Natural killer cell (primary cell): Measurements from ENCODE around the gene ABCA2. TPM values are rescaled to one million over a fixed set of nuclear protein-coding genes. Genes with fewer than 3 reads are reported as not detected.

ENCODE experiments used
- ATAC-seq, 3 donors: fragments of 150-1000 bp in 2 of 3; fragments of 200-7000 bp in 1 of 3; cut with Tn5 transposase; 1 replicate in 1 of 3; 2 replicates in 2 of 3; pipeline ENCODE4 v1.10.0; 2021; ENCODE audit warnings: mild to moderate bottlenecking in 2 of 3, moderate library complexity in 2 of 3
- DNase-seq, 2 donors: peaks; one replicate each; pipeline versions ENCODE4 v3.0.0 to v3.0.0-alpha.2; 2013 to 2021; ENCODE audit warnings: mixed read lengths in 1 of 2
- H3K27ac ChIP-seq: one replicate; pipeline ENCODE4 v1.5.1; 2013; ENCODE audit warnings: mild to moderate bottlenecking, low read length
- H3K27me3 ChIP-seq: one replicate; pipeline ENCODE4 v1.6.1; 2013; ENCODE audit warnings: low read length; ENCODE audit not compliant: control insufficient read depth, insufficient read depth
- H3K36me3 ChIP-seq: one replicate; pipeline ENCODE4 v1.6.1; 2013; ENCODE audit warnings: low read length; ENCODE audit not compliant: control insufficient read depth, insufficient read depth
- H3K4me1 ChIP-seq: one replicate; pipeline ENCODE4 v1.6.1; 2013; ENCODE audit warnings: low read length; ENCODE audit not compliant: control insufficient read depth, insufficient read depth
- H3K4me3 ChIP-seq: one replicate; pipeline ENCODE4 v1.5.1; 2013; ENCODE audit warnings: low read length
- H3K9me3 ChIP-seq: one replicate; pipeline ENCODE4 v1.6.1; 2013; ENCODE audit warnings: low read length; ENCODE audit not compliant: control insufficient read depth, insufficient read depth
- H3K27ac Mint-ChIP-seq, 2 donors: one replicate each; pipeline ENCODE4 v1.8.0; 2022; ENCODE audit warnings: mild to moderate bottlenecking in 2 of 2, mixed read lengths in 2 of 2, moderate library complexity in 1 of 2
- H3K27me3 Mint-ChIP-seq, 2 donors: one replicate each; pipeline ENCODE4 v1.8.0; 2022; ENCODE audit warnings: low read depth in 2 of 2, mixed read lengths in 2 of 2
- H3K36me3 Mint-ChIP-seq: one replicate; pipeline ENCODE4 v1.8.0; 2022; ENCODE audit warnings: mixed read lengths
- H3K4me1 Mint-ChIP-seq, 2 donors: one replicate each; pipeline ENCODE4 v1.8.0; 2022; ENCODE audit warnings: mixed read lengths in 2 of 2
- H3K4me3 Mint-ChIP-seq: one replicate; pipeline ENCODE4 v1.8.0; 2022; ENCODE audit warnings: mild to moderate bottlenecking, moderate library complexity, mixed read lengths
- H3K9me3 Mint-ChIP-seq, 2 donors: one replicate each; pipeline ENCODE4 v1.8.0; 2022; ENCODE audit warnings: mixed read lengths in 2 of 2
- WGBS: methylation state at CpG from one replicate; pipeline ENCODE4 v1.1.7; 2013; ENCODE audit warnings: missing lambda C conversion rate; ENCODE audit not compliant: insufficient coverage; 5-methylcytosine and 5-hydroxymethylcytosine counted together
- intact Hi-C: fragments of 100-400 bp; cut with micrococcal nuclease; formaldehyde crosslinking; loops from one replicate; pipeline ENCODE4 v1.14.2; 2022
- total RNA-seq, 4 donors: library from RNA; stranded (reverse); fragments of 120-200 nt in 1 of 4; gene quantifications; one replicate each; pipeline versions ENCODE4 v1.2.3 to v1.2.4, GENCODE V29; 2013 to 2022
- TF ChIP-seq, protein P1 (sequence below): fragments of 200-600 bp; IDR thresholded peaks from one replicate; pipeline ENCODE4 v1.8.0; 2022; ENCODE audit warnings: antibody characterized with exemption

ABCA2 gene
- total RNA-seq, 3 donors from 2014 or later (not counting 1 experiment from before 2014, with no cell fraction given) = 356 to 416 (median 357) TPM

DNA sequence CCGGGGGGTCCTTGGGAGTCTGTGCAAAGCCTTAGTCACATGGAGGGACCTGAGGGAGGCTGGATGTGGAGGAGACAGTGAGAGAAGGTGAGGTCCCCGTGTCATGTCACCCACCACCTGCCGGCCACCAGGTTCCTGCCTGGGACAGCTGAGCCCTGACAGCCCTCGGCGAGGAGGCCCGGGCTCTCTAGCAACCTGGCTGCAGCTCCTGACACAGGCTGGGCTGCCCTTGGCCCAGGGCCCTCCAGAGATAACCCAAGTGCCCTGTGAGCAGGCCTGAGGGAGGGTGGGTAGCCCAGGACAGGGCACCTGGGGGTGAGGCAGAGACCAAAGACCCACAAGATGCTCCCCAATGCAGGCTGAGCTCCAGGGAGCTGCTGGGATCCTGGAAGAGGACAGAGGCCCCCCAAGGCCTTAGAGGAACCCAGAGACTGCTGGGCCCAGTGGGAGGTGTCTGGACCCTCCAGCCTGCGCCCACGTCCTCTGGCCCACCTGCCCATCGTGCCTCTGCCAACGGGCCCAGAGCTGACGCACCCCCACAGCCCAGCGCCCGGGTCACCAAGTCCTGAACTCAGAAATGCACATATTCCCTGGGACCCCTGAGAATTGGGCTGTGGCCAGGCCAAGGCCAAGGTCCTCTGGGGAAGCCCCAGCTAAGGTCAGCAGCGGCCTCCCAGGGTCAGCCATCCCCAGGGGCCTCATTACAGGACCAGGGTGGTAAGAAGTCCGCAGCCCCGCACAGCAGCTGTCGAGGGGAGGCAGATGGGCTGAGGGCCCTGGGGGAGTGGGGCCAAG, 59.5 kb downstream of the ABCA2 start:
- no peaks in the 10 kb centered on the region for H3K27me3 ChIP-seq
- Mint-ChIP-seq H3K4me3 (peak overlapping the region; percentile 21), H3K27me3 (no peaks in the 10 kb centered on the region), H3K9me3 (no peaks in the 10 kb centered on the region), H3K4me1 (peaks cover 17 to 22% of the 10 kb centered on the region in 2 donors), H3K36me3 (no peaks in the 10 kb centered on the region), H3K27ac (no peak overlapping the region)
- peaks cover 45% of the 10 kb centered on the region for H3K4me1 ChIP-seq
- ATAC-seq (no peak), DNase-seq (no peak)
- H3K36me3 ChIP-seq = no peaks in the 10 kb centered on the region
- no peak overlapping the region for H3K27ac ChIP-seq
- WGBS = 91% methylated on average over 17 of the region's 17 CpGs
- H3K4me3 ChIP-seq = no peak overlapping the region
- H3K9me3 ChIP-seq = no peaks in the 10 kb centered on the region
- TF ChIP-seq, protein P1, sequence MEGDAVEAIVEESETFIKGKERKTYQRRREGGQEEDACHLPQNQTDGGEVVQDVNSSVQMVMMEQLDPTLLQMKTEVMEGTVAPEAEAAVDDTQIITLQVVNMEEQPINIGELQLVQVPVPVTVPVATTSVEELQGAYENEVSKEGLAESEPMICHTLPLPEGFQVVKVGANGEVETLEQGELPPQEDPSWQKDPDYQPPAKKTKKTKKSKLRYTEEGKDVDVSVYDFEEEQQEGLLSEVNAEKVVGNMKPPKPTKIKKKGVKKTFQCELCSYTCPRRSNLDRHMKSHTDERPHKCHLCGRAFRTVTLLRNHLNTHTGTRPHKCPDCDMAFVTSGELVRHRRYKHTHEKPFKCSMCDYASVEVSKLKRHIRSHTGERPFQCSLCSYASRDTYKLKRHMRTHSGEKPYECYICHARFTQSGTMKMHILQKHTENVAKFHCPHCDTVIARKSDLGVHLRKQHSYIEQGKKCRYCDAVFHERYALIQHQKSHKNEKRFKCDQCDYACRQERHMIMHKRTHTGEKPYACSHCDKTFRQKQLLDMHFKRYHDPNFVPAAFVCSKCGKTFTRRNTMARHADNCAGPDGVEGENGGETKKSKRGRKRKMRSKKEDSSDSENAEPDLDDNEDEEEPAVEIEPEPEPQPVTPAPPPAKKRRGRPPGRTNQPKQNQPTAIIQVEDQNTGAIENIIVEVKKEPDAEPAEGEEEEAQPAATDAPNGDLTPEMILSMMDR = no peak
- intact Hi-C loops = no loop called here

DNA sequence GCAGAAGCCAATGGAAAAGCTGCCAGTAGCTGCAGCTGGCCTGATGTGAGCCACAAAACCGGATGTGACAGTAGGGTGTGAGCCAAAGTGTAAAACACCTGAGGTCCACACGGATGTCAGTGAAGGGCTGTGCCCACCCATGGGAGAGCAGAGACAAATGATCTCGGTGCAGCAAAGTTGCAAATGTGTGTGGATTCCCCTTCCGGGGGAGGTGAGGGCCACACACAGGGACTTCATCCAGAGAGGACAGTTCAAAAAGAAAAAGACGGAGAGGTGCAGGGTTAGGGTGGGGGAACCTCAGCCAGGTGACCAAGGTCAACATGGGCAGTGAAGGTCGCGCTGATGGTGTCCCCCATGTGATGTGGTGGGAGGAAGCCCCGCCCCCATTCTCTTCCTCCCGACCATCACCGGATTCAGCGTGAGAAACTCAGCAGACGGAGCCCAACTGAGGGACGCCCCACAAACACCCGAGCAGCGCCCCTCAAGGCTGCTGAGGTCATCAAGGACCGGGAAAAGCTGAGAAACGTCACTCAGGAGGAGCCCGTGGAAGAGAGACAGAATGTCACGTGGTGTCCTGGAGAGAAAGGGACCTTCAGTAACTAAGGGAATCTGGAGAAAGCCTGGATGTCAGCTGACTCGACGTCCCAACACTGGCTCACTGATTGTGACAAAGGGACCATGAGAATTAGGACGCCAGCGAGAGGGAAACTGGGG, 62.1 kb downstream of the ABCA2 start:
- Mint-ChIP-seq H3K27ac (peak overlapping the region; percentile 76 to 83), H3K9me3 (no peaks in the 10 kb centered on the region), H3K36me3 (no peaks in the 10 kb centered on the region), H3K4me1 (peaks cover 35 to 46% of the 10 kb centered on the region in 2 donors), H3K27me3 (no peaks in the 10 kb centered on the region), H3K4me3 (peak overlapping the region; percentile 70)
- no peaks in the 10 kb centered on the region for H3K9me3 ChIP-seq
- ATAC-seq (peak; percentile 40 to 71 (median 65)), DNase-seq (peak in 1 of 2 donors; percentile 80)
- intact Hi-C loops = no loop called here
- 11% methylated on average over 23 of the region's 23 CpGs for WGBS
- peaks cover 63% of the 10 kb centered on the region for H3K4me1 ChIP-seq
- TF ChIP-seq, protein P1 = no peak
- H3K27me3 ChIP-seq = no peaks in the 10 kb centered on the region
- H3K36me3 ChIP-seq = no peaks in the 10 kb centered on the region
- H3K27ac ChIP-seq = peak overlapping the region; percentile 42
- no peak overlapping the region for H3K4me3 ChIP-seq

DNA sequence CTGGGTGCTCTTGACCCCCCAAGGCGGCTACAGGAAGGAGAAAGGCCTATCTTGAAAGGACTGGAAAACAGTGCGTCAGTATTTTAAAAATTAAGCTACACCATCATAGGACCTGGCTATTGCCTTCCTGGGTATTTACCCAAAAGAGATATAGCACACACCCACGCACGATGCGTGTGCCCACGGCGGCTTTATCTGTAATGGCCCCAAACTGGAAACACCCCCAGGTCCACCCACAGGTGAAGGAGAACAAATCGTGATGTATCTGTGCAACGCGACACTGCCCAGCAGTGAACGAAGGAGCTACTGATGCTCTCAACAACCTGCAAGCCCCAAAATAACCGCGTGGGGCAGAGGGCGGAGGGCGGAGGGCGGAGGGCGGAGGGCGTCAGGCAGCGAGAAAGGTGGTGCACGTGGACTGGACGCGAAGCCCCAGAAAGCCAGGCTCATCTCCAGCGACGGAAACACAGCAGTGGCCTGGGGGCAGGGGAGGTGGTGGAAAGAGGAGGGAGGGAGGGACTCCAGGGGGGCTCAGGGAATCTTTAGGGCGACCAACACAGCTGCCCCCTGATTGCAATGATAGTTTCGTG, 63.1 kb downstream of the ABCA2 start:
- no peak for ATAC-seq
- Histone ChIP-seq H3K4me1 (peaks cover 73% of the 10 kb centered on the region), H3K36me3 (no peaks in the 10 kb centered on the region), H3K9me3 (no peaks in the 10 kb centered on the region), H3K27ac (no peak overlapping the region), H3K27me3 (no peaks in the 10 kb centered on the region), H3K4me3 (no peak overlapping the region)
- TF ChIP-seq, protein P1 = no peak
- intact Hi-C loops = no loop called here
- Mint-ChIP-seq H3K36me3 (no peaks in the 10 kb centered on the region), H3K27ac (peak overlapping the region; percentile 22 to 83), H3K4me3 (peak overlapping the region; percentile 70), H3K9me3 (no peaks in the 10 kb centered on the region), H3K4me1 (peaks cover 35 to 53% of the 10 kb centered on the region in 2 donors), H3K27me3 (no peaks in the 10 kb centered on the region)
- no peak for DNase-seq
- 86% methylated on average over 26 of the region's 26 CpGs for WGBS
